ENCODE results near the gene HID1.

- TF ChIP-seq CTCF (IDR thresholded peaks at IDR 0.05; ENCODE audit: low read depth, low read length) (no peak), POLR2A (IDR thresholded peaks at IDR 0.05; ENCODE audit: extremely low read depth, insufficient read length) (no peak), MAX (IDR thresholded peaks at IDR 0.05; ENCODE audit: low read depth, low read length) (no peak)
Observed at GRCh38 chr17:74975943-74976342, 3.4 kb upstream of the HID1 start.
